Measurements from ENCODE around the gene PTPRE.

DNA sequence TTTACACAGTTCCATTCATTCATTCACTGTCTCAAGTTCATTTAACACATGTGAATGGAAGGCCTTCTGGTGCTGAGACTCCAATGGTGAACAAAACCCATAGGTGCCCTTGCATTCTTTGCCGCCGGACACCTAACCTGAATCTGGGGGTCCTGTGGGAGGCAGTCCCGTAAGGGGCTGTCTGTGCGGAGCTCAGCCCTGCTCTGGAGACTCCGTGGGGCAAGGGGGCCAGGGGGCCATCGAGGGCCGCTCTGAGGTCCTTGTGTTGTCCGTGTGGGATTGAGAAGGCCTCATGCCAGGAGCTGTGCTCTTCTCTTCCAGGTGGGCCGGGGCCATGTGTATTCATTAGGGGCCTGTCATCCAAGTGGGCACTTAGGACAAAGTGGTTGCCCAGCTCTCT, 15.3 kb downstream of the PTPRE start:
- TF ChIP-seq POLR2A (IDR thresholded peaks at IDR 0.05; ENCODE audit: low read depth, low read length) (no peak), POLR2AphosphoS5 (IDR thresholded peaks at IDR 0.05; ENCODE audit: low read depth, low read length) (no peak)
